SU-DHL-6 (cell line): ENCODE data around the gene CHSY1.

Experiments used
- H2AFZ ChIP-seq: fragments of 200-600 bp; sonication (generic); 2 replicates; pipeline ENCODE4 v1.6.1; 2014; ENCODE audit warnings: low read depth, mild to moderate bottlenecking, moderate library complexity, mixed read lengths, antibody characterized with exemption, low read length; ENCODE audit not compliant: severe bottlenecking
- H3F3A ChIP-seq: fragments of 200-600 bp; shearing (Covaris generic); 2 replicates; pipeline ENCODE4 v1.6.0; 2016; ENCODE audit warnings: antibody characterized with exemption, mild to moderate bottlenecking; ENCODE audit not compliant: insufficient read depth
- H3K27ac ChIP-seq: fragments of 200-600 bp; sonication (generic); 2 replicates; pipeline ENCODE4 v1.5.1; 2016; ENCODE audit warnings: low read depth, mild to moderate bottlenecking, low read length, moderate library complexity, mixed read lengths
- H3K27me3 ChIP-seq: fragments of 200-600 bp; sonication (generic), shearing (Covaris generic); 2 replicates; pipeline ENCODE4 v1.6.0; 2014; ENCODE audit warnings: mild to moderate bottlenecking, low read length
- H3K36me3 ChIP-seq: fragments of 200-600 bp; sonication (generic); 2 replicates; pipeline ENCODE4 v1.6.1; 2014; ENCODE audit warnings: mild to moderate bottlenecking, low read length, mixed read lengths
- H3K4me2 ChIP-seq: fragments of 300-600, 200-600 bp; shearing (Covaris generic), sonication (generic); 2 replicates; pipeline ENCODE4 v1.6.0; 2014; ENCODE audit warnings: low read length, low read depth, mild to moderate bottlenecking; ENCODE audit not compliant: poor library complexity, severe bottlenecking
- H3K4me3 ChIP-seq: fragments of 200-600 bp; sonication (generic); 2 replicates; pipeline ENCODE4 v1.5.1; 2014; ENCODE audit warnings: antibody characterized with exemption, low read length, mild to moderate bottlenecking, mixed read lengths; ENCODE audit not compliant: insufficient read depth, poor library complexity, severe bottlenecking
- H3K79me2 ChIP-seq: fragments of 200-600 bp; sonication (generic); 2 replicates; pipeline ENCODE4 v1.6.1; 2014; ENCODE audit warnings: mild to moderate bottlenecking, low read length, moderate library complexity; ENCODE audit not compliant: insufficient read depth
- H3K9ac ChIP-seq: fragments of 200-600 bp; sonication (generic); 2 replicates; pipeline ENCODE4 v1.7.0; 2014; ENCODE audit warnings: mild to moderate bottlenecking, low read length
- H3K9me2 ChIP-seq: fragments of 200-600 bp; sonication (generic); replicated peaks from 2 replicates; pipeline ENCODE4 v1.6.1; 2014; ENCODE audit warnings: low read length; ENCODE audit not compliant: insufficient read depth
- H3K9me3 ChIP-seq: fragments of 200-600 bp; sonication (generic); 2 replicates; pipeline ENCODE4 v1.6.1; 2014; ENCODE audit warnings: low read length, mixed read lengths; ENCODE audit not compliant: insufficient read depth
- H4K20me1 ChIP-seq: fragments of 200-600 bp; sonication (generic); 2 replicates; pipeline ENCODE4 v1.6.1; 2014; ENCODE audit warnings: low read depth, mild to moderate bottlenecking, antibody characterized with exemption, low read length, moderate library complexity, mixed read lengths
- EZH2phosphoT487 ChIP-seq: fragments of 200-600 bp; sonication (generic), shearing (Covaris generic); conservative IDR thresholded peaks from 2 replicates; pipeline ENCODE4 v1.6.1; 2018; ENCODE audit warnings: mild to moderate bottlenecking, antibody characterized with exemption, low read length, moderate library complexity, mixed read lengths
- TF ChIP-seq, protein P1 (sequence below): fragments of 200-600 bp; sonication (generic); IDR thresholded peaks from one replicate; pipeline ENCODE4 v1.5.1; 2017; ENCODE audit warnings: antibody characterized with exemption, mild to moderate bottlenecking, low read length, moderate library complexity; ENCODE audit not compliant: insufficient read depth, poor library complexity, severe bottlenecking

Gene CHSY1

DNA sequence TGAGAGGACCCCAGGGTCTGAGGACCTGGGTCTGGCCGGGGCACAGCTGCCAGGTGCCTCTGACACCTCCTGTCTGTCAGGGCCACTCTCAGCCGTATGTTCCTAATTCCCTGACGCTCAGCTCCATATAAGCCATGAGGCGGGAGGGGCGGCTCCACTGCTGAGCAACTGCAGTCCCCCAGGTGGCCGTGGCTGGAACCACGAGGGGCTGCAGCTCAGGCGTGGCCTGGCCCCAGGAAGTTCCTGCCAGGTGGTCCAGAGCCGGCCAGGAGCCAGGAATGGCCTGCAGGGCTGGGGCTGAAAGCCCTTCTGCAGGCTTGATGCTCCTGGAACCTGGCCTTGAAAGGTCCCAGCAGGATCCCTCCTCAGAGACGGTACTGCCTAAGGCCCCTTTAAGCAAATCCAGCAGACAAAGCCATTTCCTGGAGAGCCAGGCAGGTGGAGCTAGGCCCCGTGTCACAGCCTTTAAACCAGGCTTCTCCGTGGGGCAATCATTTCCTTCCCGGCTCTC lies 118.0 kb downstream of the CHSY1 start:
- H3K4me3 ChIP-seq: no peak overlapping the region
- H3K27me3 ChIP-seq: no peaks in the 10 kb centered on the region
- no peak for TF ChIP-seq EZH2phosphoT487
- TF ChIP-seq, protein P1, sequence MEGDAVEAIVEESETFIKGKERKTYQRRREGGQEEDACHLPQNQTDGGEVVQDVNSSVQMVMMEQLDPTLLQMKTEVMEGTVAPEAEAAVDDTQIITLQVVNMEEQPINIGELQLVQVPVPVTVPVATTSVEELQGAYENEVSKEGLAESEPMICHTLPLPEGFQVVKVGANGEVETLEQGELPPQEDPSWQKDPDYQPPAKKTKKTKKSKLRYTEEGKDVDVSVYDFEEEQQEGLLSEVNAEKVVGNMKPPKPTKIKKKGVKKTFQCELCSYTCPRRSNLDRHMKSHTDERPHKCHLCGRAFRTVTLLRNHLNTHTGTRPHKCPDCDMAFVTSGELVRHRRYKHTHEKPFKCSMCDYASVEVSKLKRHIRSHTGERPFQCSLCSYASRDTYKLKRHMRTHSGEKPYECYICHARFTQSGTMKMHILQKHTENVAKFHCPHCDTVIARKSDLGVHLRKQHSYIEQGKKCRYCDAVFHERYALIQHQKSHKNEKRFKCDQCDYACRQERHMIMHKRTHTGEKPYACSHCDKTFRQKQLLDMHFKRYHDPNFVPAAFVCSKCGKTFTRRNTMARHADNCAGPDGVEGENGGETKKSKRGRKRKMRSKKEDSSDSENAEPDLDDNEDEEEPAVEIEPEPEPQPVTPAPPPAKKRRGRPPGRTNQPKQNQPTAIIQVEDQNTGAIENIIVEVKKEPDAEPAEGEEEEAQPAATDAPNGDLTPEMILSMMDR: no peak
- H3K9me3 ChIP-seq: no peaks in the 10 kb centered on the region; the same call in 1 of the 2 replicates
- H3K36me3 ChIP-seq: no peaks in the 10 kb centered on the region
- no peak overlapping the region for H2AFZ ChIP-seq
- no peak overlapping the region for H3K27ac ChIP-seq
- H3K9me2 ChIP-seq: no peaks in the 10 kb centered on the region
- H3K9ac ChIP-seq: no peak overlapping the region
- H3F3A ChIP-seq: no peaks in the 10 kb centered on the region
- no peak overlapping the region for H3K4me2 ChIP-seq
- H3K79me2 ChIP-seq: no peaks in the 10 kb centered on the region
- H4K20me1 ChIP-seq: no peaks in the 10 kb centered on the region

DNA sequence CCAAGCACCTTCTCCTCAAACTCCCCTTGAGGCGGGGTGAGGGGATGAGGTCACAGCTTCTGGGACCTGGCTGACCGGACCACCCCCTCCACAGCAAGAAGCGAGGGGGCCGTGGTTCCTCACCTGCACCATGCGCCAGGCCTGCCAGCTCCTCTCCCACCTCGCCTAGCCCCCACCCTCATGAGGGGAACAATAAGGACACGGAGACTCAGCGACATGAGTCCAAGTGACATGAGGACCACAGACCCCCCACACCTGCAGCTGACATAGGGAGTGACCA lies 118.7 kb downstream of the CHSY1 start:
- TF ChIP-seq, protein P1: no peak
- TF ChIP-seq EZH2phosphoT487: no peak
- no peaks in the 10 kb centered on the region; the same call in 1 of the 2 replicates for H3K9me3 ChIP-seq

DNA sequence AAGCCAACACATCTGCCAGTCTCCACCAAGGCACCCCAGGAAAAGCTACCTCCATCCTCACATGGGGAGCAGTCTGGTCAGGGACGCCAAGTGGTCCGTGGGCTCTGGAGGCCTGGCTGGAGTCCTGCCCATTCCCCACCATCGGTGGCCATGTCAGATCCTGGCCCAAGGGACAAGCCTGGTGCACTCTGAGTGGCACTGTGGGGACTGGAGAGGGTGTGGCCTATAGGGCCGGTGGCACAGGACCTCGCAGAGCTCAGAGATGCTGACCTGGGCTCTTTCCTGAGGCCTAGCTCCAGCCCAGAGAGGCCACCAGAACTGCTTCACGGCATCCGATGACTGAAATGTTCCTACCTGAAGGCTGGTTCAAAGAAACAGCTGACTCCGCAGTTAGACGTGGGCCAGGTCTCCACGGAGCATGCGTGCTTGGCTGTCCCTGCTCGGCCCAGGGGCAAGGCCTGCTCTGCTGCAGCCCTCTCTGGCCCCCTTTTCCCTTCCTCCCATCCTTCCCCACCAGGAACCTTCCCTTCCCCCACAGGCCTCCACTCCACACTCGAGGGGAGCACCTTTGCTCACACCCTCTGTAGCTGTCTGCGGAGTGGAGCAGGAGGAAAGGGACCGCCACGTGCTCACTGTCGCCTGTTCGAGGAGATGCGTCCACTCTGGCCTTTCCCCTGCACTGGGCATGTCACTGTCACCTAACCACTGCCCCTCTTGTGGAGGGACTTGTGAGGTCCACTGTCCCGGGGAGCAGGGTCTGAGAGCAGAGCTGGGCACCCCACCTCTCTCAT lies 119.3 kb downstream of the CHSY1 start:
- Histone ChIP-seq H3F3A (no peaks in the 10 kb centered on the region; the same call in 1 of the 2 replicates), H3K4me3 (no peak overlapping the region), H3K27me3 (no peaks in the 10 kb centered on the region), H3K36me3 (no peaks in the 10 kb centered on the region), H3K9ac (no peak overlapping the region), H3K4me2 (no peak overlapping the region), H3K9me3 (no peaks in the 10 kb centered on the region; the same call in 1 of the 2 replicates), H3K27ac (no peak overlapping the region), H2AFZ (no peak overlapping the region), H4K20me1 (no peaks in the 10 kb centered on the region), H3K9me2 (no peaks in the 10 kb centered on the region), H3K79me2 (no peaks in the 10 kb centered on the region)
- TF ChIP-seq EZH2phosphoT487: no peak
- TF ChIP-seq, protein P1: no peak

More for the DNA sequence above, 118.7 kb downstream of the CHSY1 start:
- Histone ChIP-seq H3K9ac (no peak overlapping the region), H2AFZ (no peak overlapping the region), H3K79me2 (no peaks in the 10 kb centered on the region), H3K9me2 (no peaks in the 10 kb centered on the region), H3K27me3 (no peaks in the 10 kb centered on the region), H3K4me2 (no peak overlapping the region), H4K20me1 (no peaks in the 10 kb centered on the region), H3K27ac (no peak overlapping the region), H3K36me3 (no peaks in the 10 kb centered on the region), H3F3A (no peaks in the 10 kb centered on the region; the same call in 1 of the 2 replicates), H3K4me3 (no peak overlapping the region)
